ENCODE data around the gene PARVB.

DNA sequence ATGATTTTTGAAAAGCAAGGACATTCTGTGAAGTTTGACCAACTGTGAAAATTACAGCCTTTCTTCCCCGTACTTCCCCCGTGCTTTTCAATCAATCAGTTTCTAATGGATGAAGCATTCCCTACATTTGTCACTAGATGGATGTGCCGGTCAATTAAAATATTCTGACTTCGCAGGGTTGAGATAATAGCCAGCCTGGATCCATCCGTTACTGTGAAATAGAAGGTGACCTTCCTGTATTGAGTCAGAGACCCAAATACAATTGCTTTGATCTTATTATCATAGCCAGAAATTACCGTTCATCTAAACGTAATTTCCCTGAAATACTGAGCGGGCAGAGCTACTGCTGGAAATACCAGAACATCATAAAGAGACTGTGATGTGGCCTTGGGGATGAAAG is 21.1 kb upstream of the PARVB start:
- TF ChIP-seq CTCF (IDR thresholded peaks at IDR 0.05) (no peak), POLR2A (IDR thresholded peaks at IDR 0.05) (no peak)

All from esophagus squamous epithelium (tissue), 4 donors.